Body of pancreas (tissue), 4 donors: ENCODE results near the gene DSCAM.

Experiments
- POLR2A ChIP-seq, 3 donors: fragments of 450-650 bp; IDR thresholded peaks; one replicate each; pipeline ENCODE4 v1.6.1; 2016; ENCODE audit warnings: antibody characterized with exemption in 3 of 3, mild to moderate bottlenecking in 2 of 3
- TF ChIP-seq, protein P1 (sequence below), 7 experiments: fragments of 450-650 bp in 4 of 7; fragments of 200-600 bp in 3 of 7; sonication (generic) in 3 of 7; IDR thresholded peaks; one replicate each; pipeline ENCODE4 v1.5.1; 2016 to 2019; ENCODE audit warnings: antibody characterized with exemption in 7 of 7

DNA sequence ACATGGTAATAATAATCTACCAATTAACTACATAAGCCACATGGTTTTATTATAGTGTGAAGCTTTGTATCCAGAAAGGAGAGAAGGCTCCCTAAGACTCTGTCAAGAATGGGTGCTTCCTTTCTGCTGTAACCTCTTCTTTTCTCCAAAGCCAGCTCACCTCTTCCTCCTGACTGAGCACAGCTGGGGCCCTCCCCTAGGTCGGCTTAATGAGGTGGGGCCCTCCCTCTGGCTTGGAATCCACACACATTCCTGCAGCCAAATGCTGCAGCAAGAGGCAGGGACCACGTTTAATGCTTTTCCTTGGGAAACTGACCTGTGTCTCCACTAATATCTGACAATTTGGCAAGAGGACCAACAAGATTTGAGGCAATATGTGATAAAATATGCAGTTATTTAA lies 94.8 kb downstream of the DSCAM start:
- TF ChIP-seq, protein P1, sequence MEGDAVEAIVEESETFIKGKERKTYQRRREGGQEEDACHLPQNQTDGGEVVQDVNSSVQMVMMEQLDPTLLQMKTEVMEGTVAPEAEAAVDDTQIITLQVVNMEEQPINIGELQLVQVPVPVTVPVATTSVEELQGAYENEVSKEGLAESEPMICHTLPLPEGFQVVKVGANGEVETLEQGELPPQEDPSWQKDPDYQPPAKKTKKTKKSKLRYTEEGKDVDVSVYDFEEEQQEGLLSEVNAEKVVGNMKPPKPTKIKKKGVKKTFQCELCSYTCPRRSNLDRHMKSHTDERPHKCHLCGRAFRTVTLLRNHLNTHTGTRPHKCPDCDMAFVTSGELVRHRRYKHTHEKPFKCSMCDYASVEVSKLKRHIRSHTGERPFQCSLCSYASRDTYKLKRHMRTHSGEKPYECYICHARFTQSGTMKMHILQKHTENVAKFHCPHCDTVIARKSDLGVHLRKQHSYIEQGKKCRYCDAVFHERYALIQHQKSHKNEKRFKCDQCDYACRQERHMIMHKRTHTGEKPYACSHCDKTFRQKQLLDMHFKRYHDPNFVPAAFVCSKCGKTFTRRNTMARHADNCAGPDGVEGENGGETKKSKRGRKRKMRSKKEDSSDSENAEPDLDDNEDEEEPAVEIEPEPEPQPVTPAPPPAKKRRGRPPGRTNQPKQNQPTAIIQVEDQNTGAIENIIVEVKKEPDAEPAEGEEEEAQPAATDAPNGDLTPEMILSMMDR (IDR thresholded peaks at IDR 0.05), result no peak
- no peak for TF ChIP-seq POLR2A (IDR thresholded peaks at IDR 0.05)
